ENCODE results near the gene POFUT2. TPM values are rescaled to one million over a fixed set of nuclear protein-coding genes. Genes with fewer than 3 reads are reported as not detected.

POFUT2 gene
- total RNA-seq, 1 donor from 2014 or later = 16.9 TPM

DNA sequence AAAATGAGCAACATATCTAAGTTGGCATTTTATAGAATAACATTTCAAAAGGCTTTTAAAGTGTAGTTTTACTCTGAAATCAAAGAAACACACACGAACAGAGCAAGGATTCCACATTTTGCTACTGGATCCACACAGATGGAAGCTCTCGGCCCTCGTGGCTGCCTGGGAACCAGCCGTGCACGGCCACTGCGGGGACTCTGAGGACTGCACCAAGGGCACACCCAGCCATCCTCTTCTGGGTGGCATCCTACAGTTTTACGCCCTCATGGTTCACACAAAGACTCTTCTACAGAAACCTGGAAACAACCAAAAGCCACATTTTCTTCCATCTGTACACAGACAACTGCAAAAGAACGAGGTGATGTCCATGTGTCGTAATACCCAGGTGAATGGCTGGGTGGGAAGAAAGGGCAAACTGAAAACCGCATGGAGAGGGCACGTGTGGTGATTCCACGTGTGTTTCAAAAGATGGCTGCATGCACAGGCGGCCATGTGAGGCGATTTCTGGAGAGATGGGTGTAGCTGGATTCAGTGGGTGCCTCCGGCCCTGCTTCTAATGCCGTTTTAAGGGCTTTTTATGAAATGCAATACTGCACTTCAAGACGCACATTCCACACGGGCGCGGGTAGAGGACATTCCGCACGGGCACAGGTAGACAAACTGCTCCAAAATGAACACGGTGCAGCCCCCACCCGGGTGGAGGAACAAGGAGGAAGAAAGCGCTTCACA, 8.1 kb downstream of the POFUT2 start:
- ATAC-seq (no peak), DNase-seq (ENCODE audit: missing footprints) (no peak)
- intact Hi-C loops (cut with DNase I) = no loop called here

DNA sequence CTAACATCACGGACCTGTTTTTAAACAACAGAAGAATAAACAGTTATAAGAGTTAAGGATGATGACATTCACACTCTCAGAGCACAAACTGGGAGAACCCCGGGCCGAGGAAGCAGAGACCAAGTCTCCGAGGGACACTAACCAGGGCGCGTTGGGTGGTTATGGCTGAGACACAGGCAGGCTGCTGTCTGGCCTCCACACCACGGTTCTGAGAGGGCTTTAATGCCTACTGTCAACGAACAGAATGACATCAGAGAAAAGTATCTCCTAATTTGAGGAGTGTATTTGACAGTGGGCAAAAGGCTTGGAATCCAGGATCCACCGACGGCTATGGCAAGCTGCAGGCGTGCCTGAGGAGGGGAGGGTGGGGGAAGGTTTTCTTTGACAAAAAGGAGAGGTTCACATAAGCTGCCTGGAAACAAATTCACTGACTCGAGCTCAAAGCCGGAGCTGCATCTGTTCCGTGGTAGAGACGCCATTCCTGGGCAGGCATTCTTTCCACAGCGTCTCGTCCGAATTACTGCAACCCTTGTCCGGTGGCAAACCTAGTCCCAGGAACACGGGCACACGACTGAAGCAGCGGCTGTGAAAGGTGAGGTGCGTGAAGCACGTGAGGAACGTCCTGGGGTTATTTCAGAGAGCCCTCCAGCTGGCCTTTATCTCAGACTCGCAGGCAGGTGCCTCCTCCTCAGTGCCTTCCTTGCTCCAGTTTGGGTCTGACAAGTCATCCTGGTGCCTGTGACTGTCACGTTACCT, 9.4 kb downstream of the POFUT2 start:
- ATAC-seq (no peak), DNase-seq (ENCODE audit: missing footprints) (no peak)
- intact Hi-C loops (cut with DNase I) = no loop called here

DNA sequence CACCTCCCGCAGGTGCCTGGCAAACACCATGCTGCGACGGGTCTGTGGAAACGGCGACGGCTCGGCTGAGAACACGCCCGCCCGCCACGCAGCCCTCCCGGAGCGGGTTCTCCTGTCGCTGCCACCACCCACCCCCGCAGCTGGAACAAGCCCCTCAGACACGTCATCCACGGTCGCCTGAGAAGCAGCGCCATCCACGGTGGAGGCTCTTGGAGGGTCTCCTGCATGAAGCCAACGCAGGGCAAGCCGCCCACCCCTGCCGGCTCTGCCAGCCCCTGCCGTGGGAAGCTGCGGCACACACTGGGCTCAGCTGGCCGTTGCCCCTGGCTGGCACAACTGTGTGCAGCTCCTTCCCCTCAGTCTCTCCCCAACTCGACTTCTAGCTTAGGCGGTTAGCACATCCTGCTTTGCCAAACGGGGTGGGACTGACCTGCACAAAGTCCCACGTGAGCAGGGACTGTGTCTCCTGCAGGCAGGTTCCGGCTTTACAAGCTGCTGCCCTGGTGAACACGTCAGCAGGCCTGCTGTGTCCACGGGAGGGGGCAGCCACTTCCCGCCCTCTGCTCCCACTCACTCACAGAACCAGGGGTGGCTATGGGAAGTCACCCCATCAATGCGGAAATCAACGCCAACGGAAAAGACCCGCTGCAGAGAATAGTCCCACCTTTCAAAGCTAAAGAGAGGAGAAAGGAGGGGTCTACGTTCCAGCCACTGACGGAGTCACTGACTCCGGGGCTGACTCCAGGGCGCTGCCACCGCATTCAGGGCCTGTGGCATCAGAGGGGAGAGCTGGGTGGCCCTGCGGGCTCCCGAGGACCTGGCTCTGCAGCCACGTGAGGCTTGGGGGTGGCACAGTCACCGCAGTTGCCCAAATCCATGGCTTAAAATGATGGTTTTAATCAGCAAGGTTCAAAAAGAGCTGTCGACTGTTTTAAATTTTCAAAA, 10.3 kb downstream of the POFUT2 start:
- no peak for DNase-seq (ENCODE audit: missing footprints)
- no peak for ATAC-seq
- intact Hi-C loops (cut with DNase I) = no loop called here

GRCh38 chr21:45276596-45276995, 11.1 kb downstream of the POFUT2 start:
- ATAC-seq (no peak), DNase-seq (ENCODE audit: missing footprints) (peak; percentile 64)

GRCh38 chr21:45270306-45270821, 17.3 kb downstream of the POFUT2 start:
- ATAC-seq = no peak
- intact Hi-C loops (cut with DNase I) = no loop called here
- no peak for DNase-seq (ENCODE audit: missing footprints)

More at GRCh38 chr21:45276596-45276995, 11.1 kb downstream of the POFUT2 start:
- intact Hi-C loops (cut with DNase I) = no loop called here

GRCh38 chr21:45269861-45270260, 17.8 kb downstream of the POFUT2 start:
- ATAC-seq (no peak), DNase-seq (ENCODE audit: missing footprints) (no peak)
- intact Hi-C loops (cut with DNase I) = no loop called here

- DNase-seq (ENCODE audit: missing footprints) = no peak
- ATAC-seq = no peak
- intact Hi-C loops (cut with DNase I) = no loop called here
Measured at GRCh38 chr21:45267390-45267760, 20.3 kb downstream of the POFUT2 start.

DNA sequence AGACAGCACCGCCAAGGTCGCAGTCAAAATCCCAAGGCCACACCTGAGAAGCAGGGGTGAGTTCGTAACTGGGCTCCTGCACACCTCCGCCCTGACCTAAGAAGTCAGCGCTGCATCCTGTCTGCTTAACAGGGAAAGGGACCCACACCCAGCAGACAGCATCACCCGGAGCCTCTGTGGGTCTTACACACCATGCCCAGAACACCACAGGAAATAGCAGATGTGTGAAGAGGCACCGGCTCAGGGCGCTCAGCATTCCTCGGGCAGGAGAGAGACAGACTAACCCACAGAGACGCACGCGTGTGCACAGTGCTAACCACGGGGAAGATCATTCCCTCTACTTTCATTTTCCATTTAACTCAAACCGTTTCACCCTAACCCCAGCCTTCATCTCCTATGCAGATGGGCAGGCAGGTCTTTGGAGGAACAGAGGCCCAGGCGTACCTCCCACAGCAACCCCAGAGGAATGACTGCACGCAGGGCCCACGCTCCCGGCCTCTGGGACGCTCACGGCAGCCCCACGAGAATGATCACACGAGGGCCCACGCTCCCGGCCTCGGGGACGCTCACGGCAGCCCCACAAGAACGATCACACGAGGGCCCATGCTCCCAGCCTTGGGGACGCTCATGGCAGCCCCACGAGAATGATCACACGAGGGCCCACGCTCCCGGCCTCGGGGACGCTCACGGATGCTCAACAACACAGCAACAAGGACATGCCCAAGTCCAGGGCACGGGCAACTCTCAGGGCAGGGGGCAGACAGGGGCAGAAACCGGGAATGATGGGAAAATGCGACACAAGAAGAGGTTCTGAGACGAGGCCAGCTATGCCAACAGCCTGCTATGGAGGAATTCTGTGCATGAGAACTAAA, 20.9 kb downstream of the POFUT2 start:
- ATAC-seq (peak; percentile 9), DNase-seq (ENCODE audit: missing footprints) (no peak)
- intact Hi-C loops (cut with DNase I) = no loop called here

GRCh38 chr21:45265721-45266517, 21.8 kb downstream of the POFUT2 start:
- DNase-seq (ENCODE audit: missing footprints) = no peak
- ATAC-seq = peak; percentile 9
- intact Hi-C loops (cut with DNase I) = no loop called here

DNA sequence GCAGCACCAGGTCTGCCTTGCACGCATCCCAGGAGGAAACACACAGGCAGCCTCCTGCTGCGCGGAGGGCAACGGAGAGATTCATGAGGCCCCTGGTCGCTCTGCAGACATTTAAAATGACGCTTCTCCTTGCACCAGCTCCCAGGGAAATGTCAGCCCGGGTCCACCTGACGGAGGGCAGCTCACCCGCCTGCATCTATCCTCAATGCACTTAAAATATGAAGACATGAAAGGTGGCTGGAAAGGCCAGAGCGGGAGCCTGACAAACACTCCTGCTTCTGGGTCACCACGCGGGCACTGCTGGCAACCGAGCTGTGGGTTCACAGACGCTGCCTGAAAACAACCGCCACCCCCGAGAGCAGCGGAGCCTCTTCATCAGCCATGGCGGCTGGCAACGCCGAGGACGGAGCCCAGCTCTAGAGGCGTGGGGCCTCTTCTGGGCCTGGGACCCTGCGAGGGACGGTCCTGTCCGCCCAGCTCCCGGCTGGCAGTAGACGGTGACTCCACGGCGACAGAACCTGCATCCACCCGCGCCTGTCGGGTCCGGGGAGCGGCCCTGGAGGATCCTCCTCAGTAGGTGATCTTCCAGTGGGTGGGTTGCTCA, 22.7 kb downstream of the POFUT2 start:
- ATAC-seq = no peak
- intact Hi-C loops (cut with DNase I) = no loop called here
- no peak for DNase-seq (ENCODE audit: missing footprints)

DNA sequence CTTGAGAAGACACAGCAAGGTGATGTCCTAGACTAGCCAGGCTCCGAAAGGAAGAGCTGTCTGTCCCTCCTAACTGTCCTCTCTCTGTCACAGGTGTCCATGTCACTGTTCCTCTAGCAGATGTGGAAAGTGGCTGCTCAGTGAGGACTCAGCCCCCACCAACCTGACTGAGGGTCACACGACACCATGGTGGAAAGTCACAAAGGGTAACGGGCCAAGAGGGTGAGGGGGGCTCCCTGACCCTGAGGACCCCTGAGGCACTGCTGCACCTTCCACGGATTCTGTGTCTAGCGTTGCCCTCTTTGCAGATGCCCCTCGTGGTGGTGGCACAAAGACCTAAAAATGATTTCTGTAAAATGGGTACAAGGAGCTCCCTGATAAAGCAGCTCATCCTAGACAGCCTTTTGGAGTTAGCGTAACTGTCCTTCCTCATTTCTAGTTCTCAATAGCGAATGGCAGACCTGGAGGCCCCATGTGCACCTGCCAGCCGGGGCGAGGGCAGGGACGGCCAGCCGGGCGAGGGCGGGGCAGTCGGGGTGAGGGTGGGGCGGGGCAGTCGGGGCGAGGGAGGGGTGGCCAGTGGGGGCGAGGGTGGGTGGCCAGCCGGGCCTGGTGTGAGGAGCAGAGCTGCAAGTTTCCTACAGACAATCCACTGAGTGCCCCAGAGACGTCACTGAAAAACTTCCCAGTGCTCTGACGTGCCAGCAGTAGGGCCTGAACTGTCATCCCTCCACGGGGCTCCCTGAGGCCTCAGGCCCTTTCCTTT, 23.4 kb downstream of the POFUT2 start:
- intact Hi-C loops (cut with DNase I) = no loop called here
- no peak for ATAC-seq
- DNase-seq (ENCODE audit: missing footprints) = no peak

DNA sequence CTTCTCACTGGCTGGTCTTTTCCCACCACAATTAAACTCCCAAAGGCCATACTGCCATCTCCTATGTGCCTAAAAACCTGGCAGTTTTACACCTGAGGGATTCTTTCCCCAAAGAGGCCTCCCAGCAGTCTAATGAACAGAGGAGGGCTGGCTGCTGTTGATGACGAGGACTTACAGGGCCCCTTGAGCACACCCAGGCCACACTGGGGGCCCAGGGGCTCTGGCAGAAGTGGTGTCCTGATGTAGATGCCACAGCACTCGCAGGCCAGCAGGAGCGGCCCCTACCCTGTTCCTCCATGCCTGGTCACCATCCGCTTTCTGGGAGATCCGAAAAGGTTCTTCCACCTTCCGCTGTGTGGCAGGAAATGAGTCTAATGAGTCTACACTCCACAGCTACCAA, 24.2 kb downstream of the POFUT2 start:
- DNase-seq (ENCODE audit: missing footprints) (no peak), ATAC-seq (no peak)
- intact Hi-C loops (cut with DNase I) = no loop called here

DNA sequence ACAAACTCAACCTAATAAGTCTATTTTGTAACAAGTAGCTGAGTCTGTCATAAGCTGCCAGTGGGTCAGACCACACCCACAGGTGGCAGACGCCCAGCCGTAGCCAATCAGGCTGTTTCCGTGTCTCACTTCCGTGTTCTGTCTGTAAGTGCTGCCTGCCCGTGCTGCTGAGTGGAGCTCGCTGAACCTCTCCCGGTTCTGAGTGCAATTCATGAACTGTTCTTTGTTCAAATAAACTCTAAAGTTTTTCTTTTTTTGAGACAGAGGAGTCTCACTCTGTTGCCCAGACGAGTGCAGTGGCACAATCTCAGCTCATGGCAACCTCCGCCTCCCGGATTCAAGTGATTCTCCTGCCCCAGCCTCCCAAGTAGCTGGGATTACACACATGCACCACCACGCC, 25.1 kb downstream of the POFUT2 start:
- ATAC-seq = no peak
- intact Hi-C loops (cut with DNase I) = no loop called here
- DNase-seq (ENCODE audit: missing footprints) = no peak

- no peak for ATAC-seq
- no peak for DNase-seq (ENCODE audit: missing footprints)
- intact Hi-C loops (cut with DNase I) = no loop called here
Measured at GRCh38 chr21:45262041-45262581, 25.6 kb downstream of the POFUT2 start.

GRCh38 chr21:45261093-45261492, 26.6 kb downstream of the POFUT2 start:
- intact Hi-C loops (cut with DNase I) = no loop called here
- DNase-seq (ENCODE audit: missing footprints) (no peak), ATAC-seq (no peak)

DNA sequence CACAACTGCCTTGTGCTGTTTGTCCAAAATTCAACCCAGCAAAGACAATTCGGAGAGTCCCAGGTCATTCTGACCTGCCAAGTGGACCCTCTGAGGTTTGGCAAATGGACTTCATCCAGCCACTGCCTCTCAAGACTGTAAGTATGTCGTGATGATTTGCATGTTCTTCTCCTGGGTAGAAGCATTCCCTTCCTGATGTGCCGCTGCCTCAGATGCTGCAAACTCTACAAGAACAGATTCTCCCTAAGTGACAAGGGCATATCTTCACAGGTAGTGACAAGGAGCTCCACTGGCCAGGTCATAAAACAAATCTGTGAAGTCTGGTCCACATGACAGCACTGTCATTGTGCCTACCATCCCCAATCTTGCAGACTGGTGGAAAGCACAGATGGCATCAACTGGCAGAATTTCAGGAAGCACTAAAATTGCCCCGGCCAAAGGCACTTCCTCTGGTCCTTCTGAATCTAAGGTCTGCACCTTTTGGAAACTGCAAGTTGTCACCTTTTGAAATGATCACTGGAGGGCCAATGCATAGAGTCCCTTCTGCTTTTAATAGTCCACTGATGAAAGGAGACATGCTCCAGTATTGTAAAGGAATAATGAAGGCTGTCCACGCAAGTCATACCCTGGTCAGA, 27.4 kb downstream of the POFUT2 start:
- intact Hi-C loops (cut with DNase I) = no loop called here
- DNase-seq (ENCODE audit: missing footprints) = no peak
- ATAC-seq = no peak

Measured in Right ventricle myocardium inferior (tissue), 1 donor.